Astrocyte (in vitro differentiated cells and primary cell): ENCODE results near the gene ITPR2. TPM values are rescaled to one million over a fixed set of nuclear protein-coding genes. Genes with fewer than 3 reads are reported as not detected.

Experiments used
- DNase-seq: peaks from one replicate; pipeline ENCODE4 v3.0.0-alpha.2; 2010; ENCODE audit warnings: low read depth
- FAIRE-seq: peaks from 2 replicates; lab custom pipeline; 2011; peaks lifted over from hg19 to GRCh38; lab: Jason Lieb, UNC
- H2AFZ ChIP-seq: 2 replicates; pipeline ENCODE4 v1.6.0; 2012; ENCODE audit warnings: low read depth, low read length, inconsistent platforms
- H3K27ac ChIP-seq: 2 replicates; pipeline ENCODE4 v1.5.1; 2011; ENCODE audit warnings: low read depth, low read length, inconsistent platforms
- H3K27me3 ChIP-seq: 2 replicates; pipeline ENCODE4 v1.6.0; 2011; ENCODE audit warnings: low read length, inconsistent platforms; ENCODE audit not compliant: insufficient read depth
- H3K36me3 ChIP-seq: 2 replicates; pipeline ENCODE4 v1.5.1; 2011; ENCODE audit warnings: low read length, inconsistent platforms; ENCODE audit not compliant: insufficient read depth
- H3K4me1 ChIP-seq: 2 replicates; pipeline ENCODE4 v1.5.1; 2011; ENCODE audit warnings: low read length, inconsistent platforms; ENCODE audit not compliant: insufficient read depth
- H3K4me2 ChIP-seq: 2 replicates; pipeline ENCODE4 v1.6.0; 2012; ENCODE audit warnings: low read length, inconsistent platforms
- H3K4me3 ChIP-seq: 2 replicates; pipeline ENCODE4 v1.5.1; 2011; ENCODE audit warnings: low read depth, mild to moderate bottlenecking, low read length, inconsistent platforms; ENCODE audit not compliant: insufficient read depth
- H3K79me2 ChIP-seq: 2 replicates; pipeline ENCODE4 v1.6.0; 2012; ENCODE audit warnings: mild to moderate bottlenecking, low read length, inconsistent platforms; ENCODE audit not compliant: insufficient read depth
- H3K9ac ChIP-seq: 2 replicates; pipeline ENCODE4 v1.6.0; 2012; ENCODE audit warnings: mild to moderate bottlenecking, low read length, inconsistent platforms
- H3K9me3 ChIP-seq: 2 replicates; pipeline ENCODE4 v1.5.1; 2012; ENCODE audit warnings: low read depth, mild to moderate bottlenecking, low read length, inconsistent platforms; ENCODE audit not compliant: insufficient read depth
- H4K20me1 ChIP-seq: 2 replicates; pipeline ENCODE4 v1.6.0; 2012; ENCODE audit warnings: low read length, inconsistent platforms; ENCODE audit not compliant: insufficient read depth
- H3K27ac Mint-ChIP-seq: one replicate; pipeline ENCODE4 v1.8.0; 2021; ENCODE audit warnings: mild to moderate bottlenecking, mixed read lengths; ENCODE audit not compliant: unreplicated experiment
- H3K27me3 Mint-ChIP-seq: one replicate; pipeline ENCODE4 v1.8.0; 2021; ENCODE audit warnings: low read depth, mixed read lengths; ENCODE audit not compliant: unreplicated experiment
- H3K36me3 Mint-ChIP-seq: one replicate; pipeline ENCODE4 v1.8.0; 2021; ENCODE audit warnings: low read depth, mixed read lengths; ENCODE audit not compliant: unreplicated experiment
- H3K4me1 Mint-ChIP-seq: one replicate; pipeline ENCODE4 v1.8.0; 2021; ENCODE audit warnings: low read depth, mixed read lengths; ENCODE audit not compliant: unreplicated experiment
- H3K4me3 Mint-ChIP-seq: one replicate; pipeline ENCODE4 v1.8.0; 2021; ENCODE audit warnings: mild to moderate bottlenecking, moderate library complexity, mixed read lengths; ENCODE audit not compliant: unreplicated experiment
- H3K9me3 Mint-ChIP-seq: one replicate; pipeline ENCODE4 v1.8.0; 2021; ENCODE audit warnings: mild to moderate bottlenecking, mixed read lengths; ENCODE audit not compliant: unreplicated experiment
- EZH2 ChIP-seq: IDR thresholded peaks from 2 replicates; pipeline ENCODE4 v1.6.1; 2012; ENCODE audit warnings: mild to moderate bottlenecking, low read length, inconsistent platforms; ENCODE audit not compliant: insufficient read depth
- total RNA-seq: library from RNA; stranded (reverse); gene quantifications from 2 replicates; pipeline ENCODE4 v1.2.1, GENCODE V29; 2021
- TF ChIP-seq, protein P1 (sequence below): IDR thresholded peaks from 2 replicates; pipeline ENCODE4 v1.5.1; 2011; ENCODE audit warnings: low read depth, mild to moderate bottlenecking, inconsistent platforms, low read length, moderate library complexity; ENCODE audit not compliant: insufficient read depth

Gene ITPR2
- total RNA-seq, 1 donor from 2014 or later = 24.4 TPM

DNA sequence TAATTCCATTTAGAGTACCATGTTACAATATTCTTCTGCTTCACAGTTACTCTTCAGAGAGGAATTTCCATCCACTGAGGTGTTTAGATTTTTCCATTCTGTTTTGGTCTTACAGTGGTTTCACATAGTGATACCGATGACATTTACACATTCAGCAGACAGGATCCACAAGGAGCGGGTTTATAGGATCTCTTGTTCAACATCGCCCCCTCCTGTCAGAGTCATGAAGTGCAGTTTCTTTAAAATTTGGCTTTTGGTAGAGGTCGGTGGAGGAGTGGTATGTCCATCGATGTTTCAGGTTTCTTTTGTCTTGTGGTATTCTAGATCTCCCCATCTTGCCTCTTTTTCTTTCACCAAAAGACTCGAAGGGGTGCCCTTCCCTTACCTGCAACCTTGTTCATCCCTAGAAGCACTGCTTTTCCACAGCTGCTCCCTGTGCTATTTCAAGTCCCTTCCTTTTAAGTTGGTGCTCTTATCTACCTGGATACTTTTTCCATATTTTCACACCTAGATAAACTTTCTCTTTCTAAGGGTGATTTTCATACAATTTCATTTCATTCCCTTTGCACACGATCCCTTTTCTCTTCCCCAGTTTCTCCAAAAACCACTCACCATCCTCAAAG, 181.3 kb downstream of the ITPR2 start:
- Histone ChIP-seq H3K79me2 (no peaks in the 10 kb centered on the region), H2AFZ (no peak overlapping the region), H3K9ac (no peak overlapping the region), H3K9me3 (no peaks in the 10 kb centered on the region), H3K4me1 (peaks cover 24% of the 10 kb centered on the region), H3K4me3 (no peak overlapping the region), H3K27me3 (no peaks in the 10 kb centered on the region), H3K4me2 (no peak overlapping the region), H3K27ac (peak overlapping the region; percentile 40), H3K36me3 (peaks cover 8% of the 10 kb centered on the region), H4K20me1 (no peaks in the 10 kb centered on the region)
- no peak overlapping the region for H3K4me3 Mint-ChIP-seq
- no peak overlapping the region for H3K27ac Mint-ChIP-seq
- H3K4me1 Mint-ChIP-seq = peaks cover 24% of the 10 kb centered on the region
- FAIRE-seq (peak; percentile 96), DNase-seq (peak; percentile 77)
- peaks cover 11% of the 10 kb centered on the region for H3K36me3 Mint-ChIP-seq
- no peaks in the 10 kb centered on the region for H3K9me3 Mint-ChIP-seq
- TF ChIP-seq, protein P1, sequence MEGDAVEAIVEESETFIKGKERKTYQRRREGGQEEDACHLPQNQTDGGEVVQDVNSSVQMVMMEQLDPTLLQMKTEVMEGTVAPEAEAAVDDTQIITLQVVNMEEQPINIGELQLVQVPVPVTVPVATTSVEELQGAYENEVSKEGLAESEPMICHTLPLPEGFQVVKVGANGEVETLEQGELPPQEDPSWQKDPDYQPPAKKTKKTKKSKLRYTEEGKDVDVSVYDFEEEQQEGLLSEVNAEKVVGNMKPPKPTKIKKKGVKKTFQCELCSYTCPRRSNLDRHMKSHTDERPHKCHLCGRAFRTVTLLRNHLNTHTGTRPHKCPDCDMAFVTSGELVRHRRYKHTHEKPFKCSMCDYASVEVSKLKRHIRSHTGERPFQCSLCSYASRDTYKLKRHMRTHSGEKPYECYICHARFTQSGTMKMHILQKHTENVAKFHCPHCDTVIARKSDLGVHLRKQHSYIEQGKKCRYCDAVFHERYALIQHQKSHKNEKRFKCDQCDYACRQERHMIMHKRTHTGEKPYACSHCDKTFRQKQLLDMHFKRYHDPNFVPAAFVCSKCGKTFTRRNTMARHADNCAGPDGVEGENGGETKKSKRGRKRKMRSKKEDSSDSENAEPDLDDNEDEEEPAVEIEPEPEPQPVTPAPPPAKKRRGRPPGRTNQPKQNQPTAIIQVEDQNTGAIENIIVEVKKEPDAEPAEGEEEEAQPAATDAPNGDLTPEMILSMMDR = peak; percentile 93
- TF ChIP-seq EZH2 = no peak
- no peaks in the 10 kb centered on the region for H3K27me3 Mint-ChIP-seq

DNA sequence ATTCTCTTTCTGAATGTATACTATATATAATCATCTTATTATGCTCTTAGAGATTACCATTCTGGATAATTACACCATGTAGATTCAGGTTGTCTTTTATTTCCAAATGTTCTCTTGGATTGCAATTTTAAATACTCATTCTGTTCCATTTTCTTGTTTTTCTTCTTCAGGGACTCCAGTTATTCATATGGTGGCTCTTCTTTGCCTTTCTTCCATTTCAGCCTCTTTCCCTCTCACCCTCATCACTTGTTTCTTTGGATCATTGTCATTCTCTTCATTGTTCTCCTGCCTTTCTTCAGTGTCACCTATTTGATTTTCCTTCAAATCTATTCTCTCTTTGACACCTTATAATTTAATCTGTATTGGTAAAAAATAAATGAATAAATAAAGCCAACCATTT, 182.0 kb downstream of the ITPR2 start:
- no peak for TF ChIP-seq EZH2
- TF ChIP-seq, protein P1 = no peak
- peaks cover 2% of the 10 kb centered on the region for H3K36me3 ChIP-seq
- H3K79me2 ChIP-seq = no peaks in the 10 kb centered on the region
- FAIRE-seq (no peak), DNase-seq (no peak)
- Mint-ChIP-seq H3K27me3 (no peaks in the 10 kb centered on the region), H3K36me3 (peaks cover 8% of the 10 kb centered on the region), H3K27ac (peak overlapping the region; percentile 67), H3K4me3 (no peak overlapping the region), H3K4me1 (peaks cover 29% of the 10 kb centered on the region), H3K9me3 (no peaks in the 10 kb centered on the region)
- H3K9ac ChIP-seq = no peak overlapping the region
- H4K20me1 ChIP-seq = no peaks in the 10 kb centered on the region
- no peaks in the 10 kb centered on the region for H3K27me3 ChIP-seq
- no peak overlapping the region for H3K4me2 ChIP-seq
- H3K4me3 ChIP-seq = no peak overlapping the region
- H3K9me3 ChIP-seq = no peaks in the 10 kb centered on the region
- H3K4me1 ChIP-seq = peaks cover 29% of the 10 kb centered on the region
- peak overlapping the region; percentile 40 for H3K27ac ChIP-seq
- H2AFZ ChIP-seq = no peak overlapping the region

DNA sequence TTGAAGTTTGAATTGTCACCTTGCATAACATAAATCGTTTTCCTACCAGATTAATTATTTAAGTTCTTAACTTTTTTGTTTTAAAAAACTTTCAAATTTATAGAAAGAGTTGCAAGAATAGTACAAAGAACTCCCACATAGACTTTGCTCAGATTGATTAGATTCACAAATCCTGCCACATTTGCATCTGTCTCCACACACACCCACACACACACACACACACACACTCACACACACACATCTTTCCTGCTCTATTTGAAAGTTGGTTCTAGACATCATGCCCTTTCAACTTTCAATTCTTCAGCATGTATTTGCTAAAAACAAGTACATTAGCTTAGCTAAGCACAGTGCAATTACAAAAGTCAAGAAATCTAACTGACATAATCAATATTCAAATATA, 184.0 kb downstream of the ITPR2 start:
- H3K36me3 ChIP-seq = no peaks in the 10 kb centered on the region
- peak overlapping the region; percentile 38 for H3K27ac ChIP-seq
- Mint-ChIP-seq H3K27ac (peak overlapping the region; percentile 64), H3K9me3 (peaks cover 3% of the 10 kb centered on the region), H3K4me3 (peak overlapping the region; percentile 23), H3K4me1 (peaks cover 29% of the 10 kb centered on the region), H3K36me3 (peaks cover 7% of the 10 kb centered on the region), H3K27me3 (no peaks in the 10 kb centered on the region)
- peak overlapping the region; percentile 33 for H3K9ac ChIP-seq
- no peaks in the 10 kb centered on the region for H3K79me2 ChIP-seq
- H3K9me3 ChIP-seq = no peaks in the 10 kb centered on the region
- peaks cover 29% of the 10 kb centered on the region for H3K4me1 ChIP-seq
- H3K27me3 ChIP-seq = no peaks in the 10 kb centered on the region
- H4K20me1 ChIP-seq = no peaks in the 10 kb centered on the region
- FAIRE-seq = peak; percentile 70
- no peak overlapping the region for H2AFZ ChIP-seq
- no peak overlapping the region for H3K4me3 ChIP-seq
- H3K4me2 ChIP-seq = peak overlapping the region; percentile 40
- peak; percentile 25 for DNase-seq
- TF ChIP-seq, protein P1 = no peak
- no peak for TF ChIP-seq EZH2
